Measurements from ENCODE around the gene ANK2. TPM values are rescaled to one million over a fixed set of nuclear protein-coding genes. Genes with fewer than 3 reads are reported as not detected.
A peak's percentile ranks its signal among the peaks of the same experiment; 100 is the strongest.

The ANK2 gene
- total and polyA plus RNA-seq, 2 of the 13 experiments (the other 11 are each of a cell fraction or from before 2014, with no cell fraction given) = 2.7 to 15.1 TPM

DNA sequence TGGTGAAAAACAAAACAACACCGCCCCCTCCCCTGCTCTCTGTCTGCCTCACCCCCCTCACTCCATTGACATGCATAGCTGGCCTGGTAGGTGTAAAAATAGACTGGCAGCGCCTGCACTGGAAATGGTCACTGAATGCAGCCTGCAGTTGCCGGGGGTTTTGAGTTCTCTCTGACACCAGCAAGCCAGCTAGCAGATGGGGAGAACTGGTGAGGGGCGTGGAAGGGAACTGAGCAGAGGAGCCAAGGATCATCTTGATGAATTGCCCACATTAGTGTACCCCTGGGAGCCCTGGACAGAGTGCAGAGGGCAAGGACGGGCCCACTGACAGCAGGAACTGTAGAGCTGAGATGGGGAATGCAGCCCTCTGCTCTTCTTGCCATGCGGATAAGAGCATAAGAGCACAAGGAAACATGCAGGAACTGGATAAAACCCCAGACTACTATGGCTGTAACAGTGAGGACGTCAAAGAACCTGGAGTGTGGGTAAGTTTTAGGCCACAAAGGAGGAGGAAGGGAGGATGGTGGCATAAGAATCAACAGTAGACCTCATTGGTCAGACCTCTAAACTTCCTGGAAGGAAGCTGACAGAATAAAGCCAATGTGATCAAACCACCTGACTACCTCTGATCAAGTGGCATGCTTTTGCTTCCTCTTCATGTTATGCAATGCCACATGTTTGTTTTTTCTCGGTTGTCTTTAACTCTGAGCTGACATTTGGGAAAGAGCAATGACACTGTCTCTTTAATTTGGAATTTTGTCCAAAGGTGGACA, 96.3 kb downstream of the ANK2 start (continued):
- TF ChIP-seq MED1 (CRISPR knock-in tag; IDR thresholded peaks at IDR 0.05) (peak; percentile 61; the same call in 1 of the 2 replicates), HMGA1 (CRISPR knock-in tag; conservative IDR thresholded peaks at IDR 0.05) (no peak), HIVEP1 (CRISPR knock-in tag; IDR thresholded peaks at IDR 0.05) (no peak), FOXP1 (IDR thresholded peaks at IDR 0.05) (no peak), FOXP1 (CRISPR knock-in tag; IDR thresholded peaks at IDR 0.05) (no peak), SMARCE1 (IDR thresholded peaks at IDR 0.05; ENCODE audit: borderline replicate concordance) (no peak), ZBTB3 (CRISPR knock-in tag; IDR thresholded peaks at IDR 0.05; ENCODE audit: borderline replicate concordance, low read depth) (0 out of 2 replicates have a peak, but pooled peaks have one; percentile 50), ZNF546 (CRISPR knock-in tag; conservative IDR thresholded peaks at IDR 0.05) (no peak), ZFAT (CRISPR knock-in tag; conservative IDR thresholded peaks at IDR 0.05) (no peak), BRD4 (CRISPR knock-in tag; IDR thresholded peaks at IDR 0.05) (no peak), NCOR1 (IDR thresholded peaks at IDR 0.05; ENCODE audit: borderline replicate concordance, low read length) (peak; percentile 16; the same call in 1 of the 2 replicates), ZNF17 (CRISPR knock-in tag; IDR thresholded peaks at IDR 0.05) (no peak), ATF7 (IDR thresholded peaks at IDR 0.05) (no peak), ATF7 (CRISPR knock-in tag; IDR thresholded peaks at IDR 0.05) (no peak), ZNF720 (CRISPR knock-in tag; IDR thresholded peaks at IDR 0.05) (no peak), NFYC (CRISPR knock-in tag; IDR thresholded peaks at IDR 0.05) (peak; percentile 71), SCMH1 (CRISPR knock-in tag; IDR thresholded peaks at IDR 0.05; ENCODE audit: borderline replicate concordance) (no peak), SOX13 (IDR thresholded peaks at IDR 0.05) (no peak), SOX13 (CRISPR knock-in tag; conservative IDR thresholded peaks at IDR 0.05 in 1 of 2, IDR thresholded peaks at IDR 0.05 in 1 of 2) (peak in 1 of 2 experiments; percentile 76; a peak in 2 of 4 replicates), ZNF75D (CRISPR knock-in tag; IDR thresholded peaks at IDR 0.05; ENCODE audit: borderline replicate concordance) (no peak), MEIS1 (CRISPR knock-in tag; IDR thresholded peaks at IDR 0.05; ENCODE audit: borderline replicate concordance) (no peak), ZNF34 (CRISPR knock-in tag; IDR thresholded peaks at IDR 0.05; ENCODE audit: borderline replicate concordance) (0 out of 2 replicates have a peak, but pooled peaks have one; percentile 68), RARG (CRISPR knock-in tag; IDR thresholded peaks at IDR 0.05; ENCODE audit: low read depth) (0 out of 2 replicates have a peak, but pooled peaks have one; percentile 54), HNF4G (IDR thresholded peaks at IDR 0.05; ENCODE audit: borderline replicate concordance, low read depth, low read length) (no peak), HNF4G (CRISPR knock-in tag; IDR thresholded peaks at IDR 0.05; ENCODE audit: borderline replicate concordance, low read depth) (peak; percentile 29; the same call in 1 of the 2 replicates), ZNF781 (CRISPR knock-in tag; IDR thresholded peaks at IDR 0.05; ENCODE audit: borderline replicate concordance, not compliant biosample characterization) (no peak), HOXD1 (CRISPR knock-in tag; IDR thresholded peaks at IDR 0.05) (no peak)
- TF ChIP-seq, protein P1, sequence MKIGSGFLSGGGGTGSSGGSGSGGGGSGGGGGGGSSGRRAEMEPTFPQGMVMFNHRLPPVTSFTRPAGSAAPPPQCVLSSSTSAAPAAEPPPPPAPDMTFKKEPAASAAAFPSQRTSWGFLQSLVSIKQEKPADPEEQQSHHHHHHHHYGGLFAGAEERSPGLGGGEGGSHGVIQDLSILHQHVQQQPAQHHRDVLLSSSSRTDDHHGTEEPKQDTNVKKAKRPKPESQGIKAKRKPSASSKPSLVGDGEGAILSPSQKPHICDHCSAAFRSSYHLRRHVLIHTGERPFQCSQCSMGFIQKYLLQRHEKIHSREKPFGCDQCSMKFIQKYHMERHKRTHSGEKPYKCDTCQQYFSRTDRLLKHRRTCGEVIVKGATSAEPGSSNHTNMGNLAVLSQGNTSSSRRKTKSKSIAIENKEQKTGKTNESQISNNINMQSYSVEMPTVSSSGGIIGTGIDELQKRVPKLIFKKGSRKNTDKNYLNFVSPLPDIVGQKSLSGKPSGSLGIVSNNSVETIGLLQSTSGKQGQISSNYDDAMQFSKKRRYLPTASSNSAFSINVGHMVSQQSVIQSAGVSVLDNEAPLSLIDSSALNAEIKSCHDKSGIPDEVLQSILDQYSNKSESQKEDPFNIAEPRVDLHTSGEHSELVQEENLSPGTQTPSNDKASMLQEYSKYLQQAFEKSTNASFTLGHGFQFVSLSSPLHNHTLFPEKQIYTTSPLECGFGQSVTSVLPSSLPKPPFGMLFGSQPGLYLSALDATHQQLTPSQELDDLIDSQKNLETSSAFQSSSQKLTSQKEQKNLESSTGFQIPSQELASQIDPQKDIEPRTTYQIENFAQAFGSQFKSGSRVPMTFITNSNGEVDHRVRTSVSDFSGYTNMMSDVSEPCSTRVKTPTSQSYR (CRISPR knock-in tag; IDR thresholded peaks at IDR 0.05; ENCODE audit: borderline replicate concordance) = no peak; the same call in 1 of the 2 replicates
- TF ChIP-seq, protein P2, sequence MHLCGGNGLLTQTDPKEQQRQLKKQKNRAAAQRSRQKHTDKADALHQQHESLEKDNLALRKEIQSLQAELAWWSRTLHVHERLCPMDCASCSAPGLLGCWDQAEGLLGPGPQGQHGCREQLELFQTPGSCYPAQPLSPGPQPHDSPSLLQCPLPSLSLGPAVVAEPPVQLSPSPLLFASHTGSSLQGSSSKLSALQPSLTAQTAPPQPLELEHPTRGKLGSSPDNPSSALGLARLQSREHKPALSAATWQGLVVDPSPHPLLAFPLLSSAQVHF (CRISPR knock-in tag; IDR thresholded peaks at IDR 0.05) = no peak
